Right hindlimb (tissue), 1 donor: ENCODE results near the gene ZNF565.
"Not testable (repeated sequence)": the region's sequence is repeated elsewhere in the genome, so short reads cannot be mapped to it uniquely, and the experiment has no call there.

ENCODE experiments used
- DNase-seq: peaks from one replicate; pipeline ENCODE4 v3.0.0-alpha.2; 2018

ZNF565 gene

GRCh38 chr19:36214386-36215275, at the start of gene ZNF565, which contains the start of gene ZNF146:
TSS of gene ZNF565 (minus strand) at chr19:36214665. CDS start at chr19:36201985, 12,680 bp downstream.
TSS of gene ZNF146 (plus strand) at chr19:36215106. CDS start at chr19:36236441, 21,335 bp downstream.
- peak; percentile 98 for DNase-seq

DNA sequence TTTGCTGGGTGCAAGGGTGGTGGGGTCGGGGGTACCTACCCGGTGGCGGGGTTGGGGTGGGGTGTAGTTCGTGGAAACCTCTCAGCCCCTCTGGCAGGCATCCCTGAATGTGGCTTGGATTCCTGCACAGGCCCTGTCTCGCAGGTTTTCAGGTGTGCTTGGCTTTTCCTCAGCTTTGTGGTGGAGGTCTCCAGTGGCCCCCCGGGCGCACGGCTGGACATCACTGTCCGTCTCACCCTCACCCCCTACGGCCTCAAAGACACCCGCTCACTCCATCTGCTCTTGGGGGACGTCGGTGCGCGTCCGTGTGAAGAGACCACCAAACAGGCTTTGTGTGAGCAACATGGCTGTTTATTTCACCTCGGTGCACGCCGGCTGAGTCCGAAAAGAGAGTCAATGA, 44.7 kb upstream of the ZNF565 start:
- no peak for DNase-seq

- DNase-seq = no peak
Observed at GRCh38 chr19:36258028-36258875, 43.8 kb upstream of the ZNF565 start.

GRCh38 chr19:36257520-36257876, 43.0 kb upstream of the ZNF565 start:
- DNase-seq = peak; percentile 42

DNA sequence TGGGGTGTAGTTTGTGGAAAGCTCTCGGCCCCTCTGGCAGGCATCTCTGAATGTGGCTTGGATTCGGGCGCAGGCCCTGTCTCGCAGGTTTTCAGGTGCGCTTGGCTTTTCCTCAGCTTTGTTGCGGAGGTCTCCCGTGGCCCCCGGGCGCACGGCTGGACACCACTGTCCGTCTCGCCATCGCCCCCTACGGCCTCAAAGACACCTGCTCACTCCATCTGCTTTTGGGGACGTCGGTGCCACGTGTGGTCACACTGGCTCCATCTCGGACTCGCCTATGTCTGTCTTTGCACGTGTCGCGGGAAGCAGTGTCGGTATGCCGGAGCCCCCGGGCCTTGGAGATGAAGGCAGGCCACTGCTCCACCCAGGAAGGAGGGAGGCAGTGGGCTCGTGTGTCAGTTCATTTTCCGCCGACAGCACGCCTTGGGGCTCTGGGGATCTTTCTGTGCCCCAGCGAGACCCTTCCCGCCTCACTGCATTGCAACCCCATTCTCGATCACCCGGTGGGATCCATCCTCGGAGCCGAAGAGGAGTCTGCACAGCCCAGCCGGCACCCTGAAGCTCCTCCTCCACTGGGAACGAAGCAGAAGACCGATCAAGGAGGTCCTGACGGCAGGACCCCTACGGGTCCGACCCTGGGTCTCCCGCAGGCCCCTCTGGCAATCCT, 42.5 kb upstream of the ZNF565 start:
- DNase-seq = no peak

DNA sequence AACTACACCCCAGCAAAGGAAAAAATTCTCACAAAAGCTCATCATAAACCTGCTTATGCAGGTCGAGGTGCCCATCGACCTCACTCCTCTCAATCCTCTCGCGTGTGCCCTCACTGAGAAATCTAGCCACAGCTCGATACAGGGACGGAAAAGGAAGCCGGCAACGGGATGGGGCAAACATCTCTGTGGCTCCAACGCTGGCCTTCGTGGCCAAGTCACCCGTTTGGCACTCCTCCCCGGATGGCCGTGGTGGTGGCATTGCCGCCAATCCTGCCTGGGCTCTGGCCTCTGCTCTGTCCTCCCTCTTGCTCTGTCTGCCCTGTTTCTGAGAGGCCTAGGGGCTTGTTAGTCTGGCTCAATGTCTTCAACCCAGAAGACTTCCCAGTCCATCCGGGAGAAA, 41.6 kb upstream of the ZNF565 start:
- no peak for DNase-seq

DNA sequence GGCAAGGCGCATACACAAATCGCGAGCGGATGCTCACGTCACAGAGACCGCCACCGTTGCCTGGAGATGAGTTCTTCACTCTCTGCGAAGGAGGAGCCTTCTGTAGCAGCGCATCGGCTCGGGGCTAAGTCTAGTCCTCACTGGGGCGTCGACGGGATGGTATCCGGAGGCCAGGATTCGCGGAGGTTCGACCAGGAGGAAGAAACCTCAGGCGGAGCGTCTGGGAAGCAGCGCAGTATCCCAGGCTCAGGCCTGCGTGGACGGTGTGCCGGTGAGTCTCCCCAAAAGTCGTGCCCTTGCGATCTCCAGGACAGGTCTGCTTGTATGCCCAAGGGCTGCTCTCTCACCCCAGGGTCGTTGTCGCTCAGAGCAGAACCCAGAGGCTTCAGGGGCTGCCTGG, 40.9 kb upstream of the ZNF565 start:
- no peak for DNase-seq

GRCh38 chr19:36254848-36255247, 40.4 kb upstream of the ZNF565 start:
- DNase-seq = no peak

GRCh38 chr19:36252047-36252446, 37.6 kb upstream of the ZNF565 start:
- DNase-seq = no peak

DNA sequence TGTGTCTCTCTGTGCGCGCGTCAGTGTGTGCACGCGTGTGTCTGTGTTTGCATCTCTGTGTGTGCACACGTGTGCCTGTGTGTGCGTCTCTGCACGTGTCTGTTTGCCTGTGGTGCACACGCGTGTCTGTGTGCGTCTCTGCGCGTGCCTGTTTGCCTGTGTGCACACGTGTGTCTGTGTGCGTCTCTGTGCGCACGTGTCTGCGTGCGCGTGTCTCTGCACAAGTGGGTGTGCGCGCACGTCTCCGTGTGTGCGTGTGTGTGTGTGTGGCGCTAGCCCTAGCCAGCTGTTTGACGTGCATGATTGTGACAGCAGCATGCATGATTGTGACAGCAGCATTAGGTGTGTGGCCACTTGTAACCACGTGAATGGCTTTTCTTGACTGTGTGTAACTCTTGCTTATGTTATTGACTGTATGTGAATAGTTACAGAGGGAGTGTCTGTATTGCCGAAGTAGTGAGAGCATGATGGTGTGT, 31.6 kb upstream of the ZNF565 start:
- no peak for DNase-seq

- peak; percentile 48 for DNase-seq
Observed at GRCh38 chr19:36245210-36246005, 30.9 kb upstream of the ZNF565 start.

DNA sequence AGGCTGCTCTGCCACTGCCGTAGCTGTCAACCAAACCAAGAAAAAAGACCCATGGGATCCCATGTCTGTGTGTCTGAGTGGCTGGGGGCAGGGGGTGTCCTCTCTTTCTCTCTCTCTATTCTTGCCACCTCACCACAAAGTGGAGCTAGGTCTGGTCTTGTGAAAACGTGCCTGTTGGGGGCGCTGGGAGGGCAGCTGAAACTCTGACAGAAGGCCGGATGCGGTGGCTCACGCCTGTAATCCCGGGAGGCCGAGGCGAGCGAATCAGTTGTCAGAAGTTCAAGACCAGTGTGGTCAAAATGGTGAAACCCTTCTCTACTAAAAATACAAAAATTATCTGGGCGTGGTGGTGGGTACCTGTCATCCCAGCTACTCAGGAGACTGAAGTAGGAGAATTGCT, 29.6 kb upstream of the ZNF565 start:
- DNase-seq = no peak

- DNase-seq = no peak
Observed at GRCh38 chr19:36236946-36237310, 22.5 kb upstream of the ZNF565 start.

GRCh38 chr19:36236304-36236945, 22.0 kb upstream of the ZNF565 start:
- no peak for DNase-seq

DNA sequence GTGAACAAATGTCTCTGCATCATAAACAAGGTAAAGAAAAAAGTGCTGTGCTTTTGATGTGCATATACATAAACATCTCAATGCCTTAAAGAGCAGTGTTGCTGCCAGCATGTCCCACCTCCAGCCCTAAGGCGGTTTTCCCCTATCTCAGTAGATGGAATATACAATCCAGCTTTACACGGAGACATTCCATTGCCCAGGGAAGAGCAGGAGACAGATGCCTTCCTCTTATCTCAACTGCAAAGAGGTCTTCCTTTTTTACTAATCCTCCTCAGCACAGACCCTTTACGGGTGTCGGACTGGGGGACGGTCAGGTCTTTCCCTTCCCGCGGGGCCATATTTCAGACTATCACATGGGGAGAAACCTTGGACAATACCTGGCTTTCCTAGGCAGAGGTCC, 19.2 kb upstream of the ZNF565 start:
- not testable (repeated sequence) for DNase-seq

- DNase-seq = no peak
Observed at GRCh38 chr19:36225219-36225892, 10.9 kb upstream of the ZNF565 start.

GRCh38 chr19:36222503-36222902, 8.0 kb upstream of the ZNF565 start:
- DNase-seq = no peak

GRCh38 chr19:36221474-36221873, 7.0 kb upstream of the ZNF565 start:
- no peak for DNase-seq

DNA sequence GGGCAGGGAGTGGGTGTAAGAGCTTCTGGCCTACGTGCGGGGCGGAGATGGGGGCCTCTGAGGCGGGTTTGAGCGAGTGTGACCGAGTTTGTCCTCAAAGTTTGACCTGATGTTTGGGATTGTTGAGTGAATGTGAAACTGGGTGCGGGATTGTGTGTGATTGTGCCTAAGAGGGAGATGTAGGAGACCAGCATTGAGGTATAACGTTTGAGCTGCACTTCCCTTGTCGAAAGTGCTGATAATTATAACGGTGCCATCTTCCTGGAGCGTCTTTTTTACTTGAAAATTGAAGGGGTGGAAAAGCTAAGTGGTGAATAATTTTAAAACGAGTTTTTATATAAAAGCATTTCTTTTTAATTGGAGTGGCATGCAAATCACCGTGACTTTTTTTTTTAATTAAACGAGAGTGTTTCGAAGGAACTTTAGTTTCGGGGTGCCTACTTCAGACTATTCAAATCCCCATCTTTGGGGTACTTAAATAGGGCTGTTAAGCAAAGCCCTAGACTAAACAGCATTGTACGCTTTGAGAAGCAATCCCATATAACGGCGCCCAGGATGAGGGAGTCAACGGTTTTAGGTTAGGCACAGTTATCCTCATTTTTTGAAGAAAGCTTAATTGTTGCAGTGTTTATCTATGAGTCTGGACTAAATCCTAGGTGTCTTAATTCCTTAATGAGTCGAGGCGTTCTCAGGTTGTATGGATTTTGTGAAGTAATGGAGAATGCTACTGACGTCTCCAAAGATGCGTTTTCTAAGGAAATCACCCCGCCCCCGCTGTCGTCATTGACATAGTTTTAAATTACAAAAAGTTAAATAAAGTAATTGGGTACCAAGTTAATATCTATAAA, 1.0 kb upstream of the ZNF565 start:
- DNase-seq = peak; percentile 39

- DNase-seq = no peak
Observed at GRCh38 chr19:36212895-36213294, 1.6 kb downstream of the ZNF565 start.
